Measurements from ENCODE around the gene AQP9. TPM values are rescaled to one million over a fixed set of nuclear protein-coding genes. Genes with fewer than 3 reads are reported as not detected.

AQP9 gene
- total RNA-seq, 1 experiment from 2014 or later = not detected

DNA sequence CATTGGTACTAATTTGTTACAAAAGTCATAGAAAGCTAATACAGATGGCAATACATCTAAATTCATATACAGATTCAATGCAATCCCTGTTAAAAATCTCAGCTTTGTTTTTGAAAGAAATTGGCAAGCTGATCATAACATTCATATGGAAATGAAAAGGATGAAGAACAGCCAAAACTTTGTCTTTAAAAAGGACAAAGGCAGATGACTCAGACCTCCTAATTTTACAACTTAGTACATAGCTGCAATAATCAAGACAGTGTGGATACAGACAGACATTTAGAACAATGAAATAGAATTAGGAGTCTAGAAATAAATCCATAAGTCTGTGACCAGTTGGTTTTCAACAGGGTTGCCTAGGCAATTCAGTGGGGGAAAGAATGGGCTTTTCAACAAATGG, 63.3 kb downstream of the AQP9 start:
- TF ChIP-seq POLR2AphosphoS5 (IDR thresholded peaks at IDR 0.05; ENCODE audit: low read depth, low read length) (no peak), SIN3A (IDR thresholded peaks at IDR 0.05; ENCODE audit: borderline replicate concordance, insufficient read depth, low read depth, low read length) (no peak), TCF7L2 (IDR thresholded peaks at IDR 0.05; ENCODE audit: low read depth, low read length) (no peak)
- TF ChIP-seq, protein P1, sequence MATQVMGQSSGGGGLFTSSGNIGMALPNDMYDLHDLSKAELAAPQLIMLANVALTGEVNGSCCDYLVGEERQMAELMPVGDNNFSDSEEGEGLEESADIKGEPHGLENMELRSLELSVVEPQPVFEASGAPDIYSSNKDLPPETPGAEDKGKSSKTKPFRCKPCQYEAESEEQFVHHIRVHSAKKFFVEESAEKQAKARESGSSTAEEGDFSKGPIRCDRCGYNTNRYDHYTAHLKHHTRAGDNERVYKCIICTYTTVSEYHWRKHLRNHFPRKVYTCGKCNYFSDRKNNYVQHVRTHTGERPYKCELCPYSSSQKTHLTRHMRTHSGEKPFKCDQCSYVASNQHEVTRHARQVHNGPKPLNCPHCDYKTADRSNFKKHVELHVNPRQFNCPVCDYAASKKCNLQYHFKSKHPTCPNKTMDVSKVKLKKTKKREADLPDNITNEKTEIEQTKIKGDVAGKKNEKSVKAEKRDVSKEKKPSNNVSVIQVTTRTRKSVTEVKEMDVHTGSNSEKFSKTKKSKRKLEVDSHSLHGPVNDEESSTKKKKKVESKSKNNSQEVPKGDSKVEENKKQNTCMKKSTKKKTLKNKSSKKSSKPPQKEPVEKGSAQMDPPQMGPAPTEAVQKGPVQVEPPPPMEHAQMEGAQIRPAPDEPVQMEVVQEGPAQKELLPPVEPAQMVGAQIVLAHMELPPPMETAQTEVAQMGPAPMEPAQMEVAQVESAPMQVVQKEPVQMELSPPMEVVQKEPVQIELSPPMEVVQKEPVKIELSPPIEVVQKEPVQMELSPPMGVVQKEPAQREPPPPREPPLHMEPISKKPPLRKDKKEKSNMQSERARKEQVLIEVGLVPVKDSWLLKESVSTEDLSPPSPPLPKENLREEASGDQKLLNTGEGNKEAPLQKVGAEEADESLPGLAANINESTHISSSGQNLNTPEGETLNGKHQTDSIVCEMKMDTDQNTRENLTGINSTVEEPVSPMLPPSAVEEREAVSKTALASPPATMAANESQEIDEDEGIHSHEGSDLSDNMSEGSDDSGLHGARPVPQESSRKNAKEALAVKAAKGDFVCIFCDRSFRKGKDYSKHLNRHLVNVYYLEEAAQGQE (IDR thresholded peaks at IDR 0.05; ENCODE audit: insufficient read depth in 1 of 2, low read depth in 2 of 2, low read length in 1 of 2) = no peak
- TF ChIP-seq, protein P2, sequence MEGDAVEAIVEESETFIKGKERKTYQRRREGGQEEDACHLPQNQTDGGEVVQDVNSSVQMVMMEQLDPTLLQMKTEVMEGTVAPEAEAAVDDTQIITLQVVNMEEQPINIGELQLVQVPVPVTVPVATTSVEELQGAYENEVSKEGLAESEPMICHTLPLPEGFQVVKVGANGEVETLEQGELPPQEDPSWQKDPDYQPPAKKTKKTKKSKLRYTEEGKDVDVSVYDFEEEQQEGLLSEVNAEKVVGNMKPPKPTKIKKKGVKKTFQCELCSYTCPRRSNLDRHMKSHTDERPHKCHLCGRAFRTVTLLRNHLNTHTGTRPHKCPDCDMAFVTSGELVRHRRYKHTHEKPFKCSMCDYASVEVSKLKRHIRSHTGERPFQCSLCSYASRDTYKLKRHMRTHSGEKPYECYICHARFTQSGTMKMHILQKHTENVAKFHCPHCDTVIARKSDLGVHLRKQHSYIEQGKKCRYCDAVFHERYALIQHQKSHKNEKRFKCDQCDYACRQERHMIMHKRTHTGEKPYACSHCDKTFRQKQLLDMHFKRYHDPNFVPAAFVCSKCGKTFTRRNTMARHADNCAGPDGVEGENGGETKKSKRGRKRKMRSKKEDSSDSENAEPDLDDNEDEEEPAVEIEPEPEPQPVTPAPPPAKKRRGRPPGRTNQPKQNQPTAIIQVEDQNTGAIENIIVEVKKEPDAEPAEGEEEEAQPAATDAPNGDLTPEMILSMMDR (IDR thresholded peaks at IDR 0.05) = no peak
- Histone ChIP-seq H3K9me3 (ENCODE audit: control insufficient read depth, insufficient read depth, low read depth, low read length) (no peaks in the 10 kb centered on the region), H3K4me3 (ENCODE audit: low read depth in 2 of 2, low read length in 2 of 2) (no peak overlapping the region), H3K4me1 (ENCODE audit: control insufficient read depth, insufficient read depth, low read length) (no peaks in the 10 kb centered on the region), H3K36me3 (ENCODE audit: control insufficient read depth, insufficient read depth, low read length) (no peaks in the 10 kb centered on the region), H3K27me3 (ENCODE audit: control insufficient read depth, insufficient read depth, low read length) (no peaks in the 10 kb centered on the region), H3K27ac (ENCODE audit: low read length) (no peak overlapping the region)
- ATAC-seq = no peak
- ChIA-PET POLR2A (no interaction called here), CTCF (no interaction called here)
- BruUV-seq (replicated peaks) = no TSS peak
- no peak for DNase-seq (ENCODE audit: low read depth, low spot score)
- intact Hi-C loops (cut with micrococcal nuclease; ENCODE audit: unreplicated experiment) (no loop called here), in situ Hi-C loops (cut with HindIII; ENCODE audit: low pct_unique_long_range_greater_than_20kb, low sequenced_read_pairs) (no loop called here)

DNA sequence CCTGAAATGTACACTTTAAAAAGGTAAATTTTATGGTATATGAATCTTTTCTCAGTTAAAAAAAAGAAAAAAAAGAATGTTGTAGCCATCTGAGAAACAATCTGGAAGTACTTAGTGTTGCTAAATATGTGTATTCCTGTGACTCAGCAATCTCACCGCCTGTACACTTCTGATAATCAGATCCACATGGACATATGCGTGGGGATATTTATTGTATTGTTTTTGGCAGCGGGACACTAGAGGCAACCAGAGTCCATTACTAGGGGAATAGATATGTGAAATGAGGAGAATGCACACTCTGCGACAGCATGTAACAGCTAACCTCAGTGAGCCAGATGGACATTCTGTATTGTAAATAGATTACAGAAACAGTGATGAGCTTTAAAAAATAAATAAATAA, 65.4 kb downstream of the AQP9 start:
- no peaks in the 10 kb centered on the region for H3K9me3 ChIP-seq (ENCODE audit: control insufficient read depth, insufficient read depth, low read depth, low read length)
- ATAC-seq (no peak), DNase-seq (ENCODE audit: low read depth, low spot score) (no peak)
- TF ChIP-seq TCF7L2 (IDR thresholded peaks at IDR 0.05; ENCODE audit: low read depth, low read length) = no peak
- no peak for TF ChIP-seq POLR2AphosphoS5 (IDR thresholded peaks at IDR 0.05; ENCODE audit: low read depth, low read length)
- TF ChIP-seq, protein P2 (IDR thresholded peaks at IDR 0.05) = no peak
- CTCF ChIA-PET = interaction anchor here (0.6 kb wide), 1 partner anchor 14 kb away, joined by 3 read pairs; no protein-coding TSS in a partner anchor
- no peak overlapping the region for H3K4me3 ChIP-seq (ENCODE audit: low read depth in 2 of 2, low read length in 2 of 2)
- POLR2A ChIA-PET = interaction anchor here (0.7 kb wide), 1 partner anchor 1392 kb away, joined by 5 read pairs; no protein-coding TSS in a partner anchor
- in situ Hi-C loops (cut with HindIII; ENCODE audit: low pct_unique_long_range_greater_than_20kb, low sequenced_read_pairs) = no loop called here
- no peak overlapping the region for H3K27ac ChIP-seq (ENCODE audit: low read length)
- H3K36me3 ChIP-seq (ENCODE audit: control insufficient read depth, insufficient read depth, low read length) = no peaks in the 10 kb centered on the region
- no peaks in the 10 kb centered on the region for H3K27me3 ChIP-seq (ENCODE audit: control insufficient read depth, insufficient read depth, low read length)
- BruUV-seq (replicated peaks) = no TSS peak
- no peaks in the 10 kb centered on the region for H3K4me1 ChIP-seq (ENCODE audit: control insufficient read depth, insufficient read depth, low read length)
- intact Hi-C loops (cut with micrococcal nuclease; ENCODE audit: unreplicated experiment) = no loop called here

Data from Panc1 (cell line).